DMS114 treated with DMSO at 0.1 percent for 48 hours (cell line): ENCODE results near the gene AK2.
A peak's percentile ranks its signal among the peaks of the same experiment; 100 is the strongest.
"Not testable (repeated sequence)": the region's sequence is repeated elsewhere in the genome, so short reads cannot be mapped to it uniquely, and the experiment has no call there.

Source experiments
- DNase-seq: peaks from one replicate; lab custom pipeline; 2025; ENCODE audit not compliant: unreplicated experiment; lab: John Stamatoyannopoulos, UW

Gene AK2

DNA sequence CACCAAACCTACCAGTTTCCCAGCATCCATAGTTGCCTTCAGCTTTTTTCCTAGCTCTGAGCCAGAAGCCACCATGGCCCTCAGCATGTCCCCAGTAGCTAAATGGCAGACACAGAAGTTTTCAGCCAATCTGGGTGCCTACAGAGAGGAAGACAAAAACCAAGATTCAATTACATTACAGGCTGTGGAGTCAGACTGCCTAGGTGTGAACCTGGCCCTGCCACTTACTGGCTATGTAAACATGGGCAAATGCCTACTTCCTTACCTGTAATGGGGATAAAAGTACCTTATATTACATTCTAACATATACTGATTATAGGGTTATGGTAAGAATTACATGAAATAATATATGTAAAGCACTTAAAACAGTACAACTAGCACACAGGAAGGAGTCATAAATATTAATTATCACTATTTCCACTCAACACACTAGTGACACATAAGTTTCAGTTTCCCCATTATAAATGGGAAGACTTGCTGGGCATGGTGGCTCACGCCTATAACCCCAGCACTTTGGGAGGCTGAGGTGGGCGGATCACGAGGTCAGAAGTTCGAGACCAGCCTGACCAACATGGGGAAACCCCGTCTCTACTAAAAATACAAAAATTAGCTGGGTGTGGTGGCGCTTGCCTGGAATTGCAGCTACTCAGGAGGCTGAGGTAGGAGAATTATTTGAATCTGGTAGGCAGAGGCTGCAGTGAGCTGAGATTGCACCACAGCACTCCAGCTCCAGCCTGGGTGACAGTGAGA is 12.1 kb downstream of the AK2 start:
- not testable (repeated sequence) for DNase-seq

DNA sequence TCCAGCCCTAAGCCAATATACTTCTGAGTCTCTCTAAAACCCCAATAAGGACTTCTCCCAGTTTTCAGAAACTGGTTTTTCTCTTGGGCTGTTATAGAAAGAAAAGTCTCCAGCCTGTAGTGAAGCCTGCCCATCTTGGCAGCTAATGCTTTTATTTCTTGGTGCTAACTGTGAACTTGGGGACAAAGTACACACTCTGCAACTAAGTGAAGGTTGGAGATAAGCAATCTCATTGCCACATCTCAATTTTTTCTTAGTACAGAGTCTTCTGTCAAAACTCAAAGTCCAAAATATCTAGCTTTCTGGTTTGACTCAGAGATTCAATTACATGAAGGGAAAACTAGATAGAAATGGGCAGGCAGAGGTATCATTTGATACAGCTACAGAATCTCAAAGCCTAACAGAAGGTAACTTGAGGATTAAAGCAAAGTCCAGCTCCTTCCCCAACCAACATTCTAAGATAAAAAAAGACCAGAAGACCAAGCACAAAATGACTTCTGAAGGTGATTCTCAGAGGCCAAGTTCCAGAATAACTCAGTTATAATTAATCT is 14.0 kb downstream of the AK2 start:
- DNase-seq: no peak

DNA sequence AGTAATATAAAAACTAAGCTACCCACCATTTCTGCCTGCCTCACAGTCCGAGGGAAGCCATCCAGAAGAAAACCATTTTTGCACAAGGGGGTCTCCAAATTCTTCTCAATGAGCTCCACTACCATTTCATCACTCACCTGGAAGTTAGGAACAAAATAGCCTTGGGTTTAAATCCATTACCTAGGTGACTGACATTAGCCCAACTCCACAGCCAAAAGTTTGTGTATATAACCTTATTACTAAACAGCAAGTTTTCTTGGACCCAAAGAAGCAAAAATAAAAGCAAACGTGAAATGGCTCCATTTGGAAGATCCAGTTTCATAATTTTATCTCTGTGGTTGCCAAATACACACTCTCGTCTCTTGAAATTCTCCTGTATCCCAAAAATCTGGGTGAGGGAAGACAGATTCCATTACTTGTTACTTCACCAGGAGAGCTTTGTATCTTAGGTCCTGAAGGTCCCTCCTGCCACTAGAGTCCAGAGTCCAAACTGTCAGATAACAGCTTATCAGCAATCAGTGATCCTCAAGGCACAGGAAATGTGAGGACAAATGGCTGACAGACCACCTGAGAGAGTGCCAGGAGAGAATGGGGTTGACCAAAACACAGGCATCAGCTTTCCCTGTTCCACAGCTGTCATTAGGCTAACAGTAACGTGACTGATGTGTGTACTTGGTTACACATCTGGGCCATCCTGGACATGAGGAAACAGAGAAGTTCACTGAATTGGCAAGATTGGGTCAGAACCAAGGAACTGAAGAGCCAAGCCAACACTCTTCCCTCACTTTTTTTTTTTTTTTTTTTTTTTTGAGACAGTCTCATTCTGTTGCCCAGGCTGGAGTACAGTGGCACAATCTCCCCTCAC is 14.9 kb downstream of the AK2 start:
- DNase-seq: no peak

DNA sequence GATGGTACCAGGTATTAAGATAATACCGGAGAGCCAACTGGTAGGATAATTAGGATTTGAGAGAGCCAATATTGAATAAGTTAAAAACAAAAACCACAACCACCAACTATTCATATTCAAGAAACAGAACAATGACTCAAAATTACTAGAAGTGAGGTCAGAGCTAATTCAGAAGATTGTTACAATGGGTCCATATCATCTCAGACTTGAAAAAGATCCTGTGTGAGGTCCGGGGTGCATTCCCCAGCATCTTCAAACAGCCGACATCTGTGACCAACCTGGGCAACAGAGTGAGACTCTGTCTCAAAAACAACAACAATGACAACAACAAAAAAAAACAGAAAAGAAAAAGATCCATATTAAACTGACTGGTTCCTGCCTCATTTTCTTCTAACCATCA is 18.6 kb downstream of the AK2 start:
- DNase-seq: no peak

DNA sequence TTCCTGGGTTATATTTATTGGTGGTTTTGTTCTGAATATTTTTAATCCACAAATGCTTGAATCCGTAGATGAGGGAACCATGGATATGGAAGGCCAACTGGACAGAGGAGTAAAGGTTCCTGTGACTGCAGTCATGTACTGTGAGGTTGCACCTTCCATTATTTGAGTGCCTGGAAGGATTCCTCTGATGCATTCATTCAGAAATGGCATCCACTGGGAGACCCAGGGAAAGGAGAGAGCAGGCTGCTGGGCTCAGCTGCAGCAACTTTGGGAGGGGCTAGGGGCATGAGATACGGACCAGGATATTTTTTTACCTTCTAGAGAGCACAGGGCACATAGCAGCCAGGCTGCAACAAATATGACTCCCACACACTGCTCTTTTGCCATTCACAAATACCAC is 19.5 kb downstream of the AK2 start:
- DNase-seq: no peak

DNA sequence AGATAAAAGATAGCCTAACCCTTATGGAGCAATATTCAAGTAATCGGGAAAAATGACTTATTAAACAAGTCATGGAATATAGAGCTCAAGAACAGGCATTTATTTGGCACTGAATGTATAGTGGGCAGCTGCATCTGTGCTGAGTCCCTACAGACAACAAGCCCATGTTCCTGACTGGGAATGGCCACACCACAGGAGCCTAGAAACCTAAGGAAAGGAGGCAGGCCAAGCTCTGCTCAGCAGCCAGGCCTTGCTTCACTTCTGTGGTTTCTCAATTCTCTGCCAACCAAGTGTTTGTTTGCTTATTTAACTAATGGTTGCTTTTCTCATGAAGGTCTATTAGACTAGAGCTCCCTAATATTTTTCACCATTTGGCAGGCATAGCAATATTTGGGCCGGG is 21.5 kb downstream of the AK2 start:
- no peak for DNase-seq

DNA sequence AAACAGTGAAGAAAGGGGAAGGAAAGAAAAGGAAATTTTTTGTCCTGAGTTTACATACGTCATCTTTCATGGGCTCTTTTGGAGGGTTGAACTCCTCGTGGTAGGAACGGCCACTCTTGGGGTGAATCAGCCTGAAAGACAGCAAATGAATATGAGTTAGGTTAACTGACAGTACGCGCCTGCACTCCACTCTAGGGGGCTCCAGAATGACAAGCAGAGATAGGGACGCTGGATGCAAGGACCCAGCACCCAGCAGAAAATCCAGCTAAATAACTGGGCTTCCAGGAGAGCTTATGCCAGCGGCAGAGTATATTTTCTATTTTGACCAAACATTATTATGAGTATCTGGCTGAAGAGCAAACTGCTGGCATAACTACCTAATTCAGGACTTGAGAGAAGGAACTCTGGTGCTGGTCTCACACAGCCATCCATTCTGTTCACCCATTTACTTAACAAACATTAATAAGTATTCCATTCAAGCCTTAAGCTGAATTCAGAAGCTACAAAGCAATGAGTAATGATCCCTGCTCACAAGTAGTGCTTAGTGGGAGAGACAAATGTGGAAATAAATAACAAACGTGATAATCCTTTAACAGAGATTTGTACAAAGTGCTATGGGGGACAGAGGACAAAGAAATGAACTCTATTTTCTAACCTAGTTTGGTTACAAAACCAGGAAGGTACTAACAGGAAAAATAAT is 22.1 kb downstream of the AK2 start:
- no peak for DNase-seq

DNA sequence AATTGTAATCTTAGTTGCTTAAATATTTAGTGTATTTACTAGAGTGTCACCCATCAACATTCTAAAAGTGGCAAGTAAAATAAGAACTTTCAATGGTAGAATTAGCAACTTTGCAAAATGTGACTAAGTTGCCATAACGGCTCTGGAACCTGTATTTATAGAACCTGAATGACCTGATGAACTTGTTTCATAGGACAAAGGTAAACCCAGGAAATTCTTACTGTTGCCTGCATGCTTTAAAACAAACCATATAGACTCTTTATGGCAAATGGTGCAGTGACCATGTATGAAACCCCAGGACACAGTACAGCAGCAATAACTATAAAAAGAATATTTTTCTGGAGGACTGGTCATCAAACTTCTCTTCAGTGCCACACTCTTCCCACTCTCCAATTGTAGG is 22.9 kb downstream of the AK2 start:
- no peak for DNase-seq

DNA sequence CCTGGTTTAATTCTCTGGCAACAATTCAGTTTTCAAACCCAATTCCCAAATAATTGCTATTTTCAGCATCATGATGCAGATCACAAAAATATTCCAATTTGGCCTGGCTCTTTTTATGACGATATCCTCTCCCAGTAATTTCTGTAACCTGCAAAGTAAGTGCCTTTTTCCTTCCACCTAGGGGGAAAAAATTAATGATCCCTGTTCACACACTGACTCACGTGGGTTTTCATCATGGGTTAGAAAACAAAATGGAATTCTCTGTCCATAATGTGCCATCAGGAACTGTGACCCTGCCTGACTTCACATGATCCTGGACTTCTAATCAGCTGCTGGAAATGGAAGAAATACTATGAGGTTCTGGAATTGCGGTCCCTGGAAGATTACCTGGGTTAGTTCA is 24.5 kb downstream of the AK2 start:
- no peak for DNase-seq

DNA sequence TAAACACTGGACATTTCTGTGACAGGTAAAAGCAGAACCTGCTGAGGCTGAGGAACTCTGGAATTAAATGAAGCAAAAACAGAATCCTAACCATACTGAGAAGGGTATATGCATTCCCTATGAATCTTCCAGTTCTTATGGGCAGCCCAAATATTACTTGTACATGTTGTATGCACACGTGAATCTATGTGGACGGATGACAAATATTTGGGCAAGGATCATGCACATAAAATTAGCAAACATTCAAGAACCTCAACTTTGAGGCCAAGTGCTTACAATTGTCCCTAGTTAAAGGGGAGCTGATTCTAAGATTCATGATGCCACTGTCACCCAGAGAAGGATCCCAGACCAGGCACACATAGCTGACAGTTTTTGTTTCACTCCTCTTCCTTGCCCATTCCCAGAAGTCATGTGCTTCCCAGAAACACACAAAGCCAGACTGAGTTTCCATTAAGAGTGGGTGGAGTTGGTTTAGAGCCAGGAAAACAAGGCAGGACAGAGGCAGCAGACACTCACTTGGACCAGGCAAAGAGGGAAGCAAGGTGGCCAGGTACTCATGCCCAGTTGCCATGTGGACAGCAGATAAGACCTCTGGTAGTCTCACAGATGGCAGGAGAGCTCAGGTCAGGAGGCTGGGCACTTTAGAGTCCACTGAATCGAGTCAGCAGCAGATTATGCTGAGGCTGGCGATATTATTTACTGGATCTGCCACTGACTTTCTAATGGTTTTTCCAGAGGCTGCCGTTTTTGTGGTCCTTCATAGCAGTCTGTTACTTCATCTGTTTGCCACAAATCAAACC is 25.6 kb downstream of the AK2 start:
- no peak for DNase-seq

DNA sequence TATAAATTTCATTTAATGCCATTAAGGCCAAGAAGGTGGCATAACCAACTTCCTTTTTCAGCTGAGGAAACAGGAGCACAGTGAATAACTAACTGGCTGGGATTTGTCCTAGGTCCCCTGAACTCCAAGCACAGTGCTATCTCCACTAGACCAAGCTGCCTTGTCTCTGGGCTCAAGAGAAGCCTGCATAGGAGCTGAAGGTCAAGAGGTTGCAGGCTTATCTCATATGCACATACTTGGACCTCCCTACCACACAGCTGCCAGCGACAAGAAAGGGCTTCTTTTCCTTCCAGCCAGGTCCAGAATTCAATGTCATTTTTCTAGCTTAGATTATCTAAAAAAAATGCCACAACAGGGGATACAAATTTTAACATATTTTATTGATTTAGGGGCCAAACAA is 27.1 kb downstream of the AK2 start:
- no peak for DNase-seq

DNA sequence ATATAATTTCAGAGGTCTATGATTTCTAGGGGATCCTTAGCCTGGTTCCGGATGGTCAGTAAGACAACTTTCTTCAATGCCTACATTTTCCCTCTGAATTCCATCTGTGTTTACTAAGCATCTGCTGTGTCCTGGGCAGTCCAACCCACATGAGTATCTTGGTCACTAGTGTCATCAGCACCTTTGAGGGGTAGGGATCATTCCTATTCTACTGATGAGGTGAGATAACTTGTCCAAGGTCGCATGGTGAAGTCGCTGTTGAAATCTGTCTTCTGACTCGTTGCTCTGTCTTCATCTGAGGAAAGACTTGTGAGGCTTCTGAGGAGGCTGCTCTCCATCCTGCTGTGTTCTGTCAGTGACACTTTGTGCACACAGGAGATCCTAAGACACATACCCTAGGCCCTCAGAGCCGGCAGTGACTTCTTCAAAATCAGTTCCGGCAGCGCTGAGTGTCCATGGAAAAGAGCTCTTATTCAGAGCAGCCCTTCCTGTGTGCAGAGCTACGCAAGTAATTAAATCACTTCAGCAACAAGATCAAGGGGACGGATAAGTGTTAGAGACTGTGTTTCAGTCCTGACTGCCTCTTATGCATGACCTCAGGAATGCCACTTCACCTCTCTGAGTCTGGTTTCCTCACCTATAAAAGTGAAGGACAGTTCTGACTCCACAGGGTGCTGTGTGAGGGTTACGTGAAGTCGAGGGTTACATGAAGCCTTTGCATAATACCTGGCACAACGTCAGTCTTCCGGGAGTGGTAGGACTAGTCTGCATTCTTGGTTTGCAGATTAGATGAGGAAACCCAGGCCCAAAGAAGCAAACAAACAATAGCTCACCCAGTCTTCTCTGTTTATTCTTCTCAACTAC is 28.4 kb downstream of the AK2 start:
- no peak for DNase-seq

DNA sequence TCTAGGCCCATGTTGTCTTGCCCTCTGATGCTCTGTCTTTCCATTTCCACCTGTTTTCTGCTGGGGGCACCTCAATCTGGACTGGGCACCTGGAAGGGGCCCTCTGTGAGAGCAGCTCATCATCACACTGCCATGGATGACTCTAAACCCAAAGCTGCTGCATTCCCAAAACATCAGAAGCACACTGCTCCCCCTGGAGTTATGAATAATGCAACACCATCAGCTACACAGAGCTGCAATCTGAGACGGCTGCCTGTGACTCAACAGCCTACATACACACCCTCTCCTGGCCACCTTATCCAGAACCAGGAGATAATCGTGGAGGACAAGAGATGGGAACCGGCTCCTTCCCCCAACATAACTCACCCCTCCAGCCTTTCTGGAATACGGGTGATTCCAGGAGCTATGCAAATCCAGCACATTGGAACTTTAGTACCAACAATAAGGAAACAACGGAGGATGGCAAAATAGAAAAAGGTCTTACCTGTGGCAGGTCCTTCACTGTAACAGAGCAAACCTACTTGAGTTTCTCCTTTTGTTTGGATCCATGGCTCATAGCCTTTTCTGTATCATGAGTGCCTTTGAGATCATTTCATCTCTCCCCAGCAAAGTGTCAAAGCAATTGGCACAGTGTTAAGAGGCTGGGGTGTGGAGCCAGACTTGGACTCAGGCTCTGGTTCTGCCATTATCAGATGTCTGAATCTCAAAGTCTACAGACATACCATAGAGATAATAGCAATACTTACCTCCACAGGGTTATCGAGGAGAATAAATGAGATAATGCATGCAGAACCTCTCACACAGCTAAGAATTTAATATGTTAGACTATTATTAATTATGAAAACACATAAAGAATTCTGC is 29.3 kb downstream of the AK2 start:
- DNase-seq: peak; percentile 34

DNA sequence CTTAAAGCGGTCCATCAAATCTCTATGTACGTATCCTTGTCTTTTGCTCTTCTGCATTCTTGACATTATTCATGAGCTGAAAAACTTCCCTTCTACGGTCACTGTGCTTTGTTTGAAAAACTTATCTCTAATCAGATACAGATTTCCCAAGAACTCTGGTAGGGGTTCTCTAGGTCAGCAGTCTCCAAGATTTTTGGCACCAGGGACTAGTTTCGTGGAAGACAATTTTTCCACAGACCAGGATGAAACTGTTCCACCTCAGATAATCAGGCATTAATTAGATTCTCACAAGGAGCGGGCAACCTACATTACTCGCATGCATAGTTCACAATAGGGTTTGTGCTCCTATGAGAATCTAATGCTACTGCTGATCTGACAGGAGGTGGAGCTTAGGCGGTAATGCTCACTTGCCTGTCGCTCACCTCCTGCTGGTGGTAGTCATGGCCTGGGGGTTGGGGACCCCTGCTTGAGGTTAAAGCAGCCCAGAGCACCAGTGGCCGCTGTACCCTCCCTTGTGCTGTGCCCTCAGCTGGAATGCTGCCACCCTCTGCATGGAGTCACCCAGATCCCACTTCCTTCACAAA is 30.8 kb downstream of the AK2 start:
- DNase-seq: no peak

DNA sequence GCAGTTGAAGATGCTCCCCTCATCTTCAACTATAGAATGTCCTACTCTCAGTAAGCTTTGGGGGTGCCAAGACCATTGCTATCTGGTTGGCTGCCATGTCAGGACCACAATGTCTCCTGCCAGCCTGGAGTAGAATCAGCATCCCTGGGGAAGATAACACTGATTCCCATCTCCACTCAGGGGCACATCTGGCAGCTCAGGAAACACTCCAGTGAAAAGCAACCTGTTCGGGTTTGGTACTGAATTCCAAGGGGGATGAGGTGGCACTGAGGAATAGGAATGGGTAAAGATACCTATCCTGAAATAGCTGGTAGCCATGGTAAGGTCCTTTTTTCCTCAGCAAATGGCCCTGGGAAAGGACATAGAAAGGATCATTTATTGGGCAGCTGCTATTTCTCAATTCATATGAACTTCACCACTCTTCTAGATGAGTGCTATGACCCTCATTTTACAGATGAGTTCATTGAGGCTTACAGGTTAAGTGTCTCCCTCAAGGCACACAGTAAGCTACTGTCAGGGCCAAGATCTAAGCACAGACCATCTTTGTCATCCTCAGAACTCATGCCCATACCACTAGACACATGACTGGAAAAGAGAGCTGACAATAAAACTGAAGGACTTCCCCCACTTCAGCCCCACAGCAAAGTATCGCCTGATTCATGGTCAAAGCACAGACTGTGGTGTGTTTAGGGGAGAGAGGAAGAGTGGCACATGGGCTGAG is 31.4 kb downstream of the AK2 start:
- DNase-seq: no peak

DNA sequence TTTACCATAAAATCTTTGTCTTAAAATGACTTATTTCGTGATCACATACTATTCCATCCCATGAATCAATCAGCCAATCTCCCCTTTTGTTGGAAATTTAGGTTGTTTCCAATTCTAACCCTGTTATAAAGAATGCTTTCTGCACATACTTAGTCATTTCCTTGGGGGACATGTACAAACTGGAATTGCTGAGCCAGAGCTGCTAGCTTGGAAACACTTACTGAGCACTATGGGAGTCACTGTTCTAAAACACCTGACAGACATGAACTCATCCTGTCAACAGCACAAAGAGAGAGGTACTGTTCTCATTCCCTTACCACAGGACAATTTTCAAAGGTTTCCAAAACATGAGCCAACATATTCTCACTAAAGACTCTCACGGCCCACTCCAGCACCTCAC is 32.1 kb downstream of the AK2 start:
- DNase-seq: no peak

DNA sequence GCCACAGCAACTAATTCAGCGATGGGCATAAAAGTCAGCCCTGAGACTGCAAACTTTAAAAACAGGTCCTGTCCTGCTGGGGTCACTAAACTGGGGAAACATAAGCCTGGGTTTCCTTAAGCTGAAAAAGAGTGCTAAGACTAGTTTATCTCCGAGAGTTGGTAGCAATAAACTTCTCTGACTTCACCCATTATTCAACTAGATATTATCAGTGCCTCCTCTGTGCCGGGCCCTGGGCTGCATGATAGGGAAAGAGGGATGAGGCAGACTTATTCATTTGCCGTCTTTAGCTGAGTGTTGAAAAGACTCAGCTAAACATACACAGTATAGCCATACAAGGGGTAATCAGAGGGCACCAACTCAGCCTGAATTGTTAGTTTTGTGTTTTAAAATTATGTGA is 33.0 kb downstream of the AK2 start:
- no peak for DNase-seq

DNA sequence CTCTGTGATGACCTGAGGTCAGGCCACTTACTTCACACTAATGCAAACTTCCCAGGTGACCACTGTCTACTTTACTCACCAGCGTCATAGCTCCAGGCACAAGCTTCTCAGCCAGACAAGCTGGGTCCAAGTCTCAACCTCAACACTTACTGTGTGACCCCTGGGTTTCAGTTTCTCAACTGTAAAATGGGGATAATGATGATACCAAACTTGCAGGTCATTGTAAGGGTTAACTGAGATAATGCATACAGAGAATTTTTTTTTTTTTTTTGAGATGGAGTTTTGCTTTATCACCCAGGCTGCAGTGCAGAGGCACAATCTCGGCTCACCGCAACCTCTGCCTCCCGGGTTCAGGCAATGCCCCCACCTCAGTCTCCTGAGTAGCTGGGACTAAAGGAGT is 34.7 kb downstream of the AK2 start:
- no peak for DNase-seq
